Measurements from ENCODE around the gene CLK2. TPM values are rescaled to one million over a fixed set of nuclear protein-coding genes. Genes with fewer than 3 reads are reported as not detected.

CLK2 gene
- total RNA-seq, 4 donors from 2014 or later = 21.9 to 35.1 (median 25.6) TPM

GRCh38 chr1:155304558-155305063 lies 31.3 kb upstream of the CLK2 start:
- intact Hi-C loops (cut with DNase I) = no loop called here
- Histone ChIP-seq H3K36me3 (no peaks in the 10 kb centered on the region), H3K4me3 (no peak overlapping the region), H3K4me1 (peaks cover 2 to 15% (median 6%) of the 10 kb centered on the region in 3 donors), H3K27me3 (no peaks in the 10 kb centered on the region), H3K27ac (no peak overlapping the region), H3K9me3 (no peaks in the 10 kb centered on the region)
- 77 to 78% methylated on average over 9 of the region's 11 CpGs for WGBS, 2 donors
- DNase-seq = no peak
- no peak for TF ChIP-seq POLR2A (IDR thresholded peaks at IDR 0.05)
- no peak for TF ChIP-seq CTCF (IDR thresholded peaks at IDR 0.05)

- WGBS, 2 donors = 82 to 92% methylated on average over 5 of the region's 5 CpGs
These were observed 28.1 kb upstream of the CLK2 start, which contains the start of gene PKLR for GRCh38 chr1:155301342-155301841. Gene PKLR (minus strand): TSS chr1:155301438. CDS start chr1:155301395, 43 bp downstream.

GRCh38 chr1:155300553-155301329 lies 27.4 kb upstream of the CLK2 start:
- no peak overlapping the region for H3K4me3 ChIP-seq
- WGBS, 2 donors = 84 to 90% methylated on average over 8 to 9 of the region's 9 CpGs
- intact Hi-C loops (cut with DNase I) = no loop called here
- H3K27me3 ChIP-seq = peaks cover 0 to 19% (median 2%) of the 10 kb centered on the region in 4 donors
- DNase-seq = no peak
- H3K27ac ChIP-seq = no peak overlapping the region
- no peak for TF ChIP-seq CTCF (IDR thresholded peaks at IDR 0.05)
- TF ChIP-seq POLR2A (IDR thresholded peaks at IDR 0.05) = no peak
- H3K4me1 ChIP-seq = peaks cover 0 to 5% (median 3%) of the 10 kb centered on the region in 3 donors
- no peaks in the 10 kb centered on the region for H3K36me3 ChIP-seq
- H3K9me3 ChIP-seq = no peaks in the 10 kb centered on the region

More at GRCh38 chr1:155301342-155301841, 28.1 kb upstream of the CLK2 start, which contains the start of gene PKLR:
- no peaks in the 10 kb centered on the region for H3K4me1 ChIP-seq
- intact Hi-C loops (cut with DNase I) = no loop called here
- no peak within 1 kb of the TSS for H3K27ac ChIP-seq
- peaks cover 0 to 13% (median 0%) of the 10 kb centered on the region in 4 donors for H3K27me3 ChIP-seq
- no peak for DNase-seq
- H3K4me3 ChIP-seq = no peak within 1 kb of the TSS
- no peaks in the 10 kb centered on the region for H3K9me3 ChIP-seq
- no peak for TF ChIP-seq POLR2A (IDR thresholded peaks at IDR 0.05)
- no peak for TF ChIP-seq CTCF (IDR thresholded peaks at IDR 0.05)
- H3K36me3 ChIP-seq = no peaks in the 10 kb centered on the region

GRCh38 chr1:155300024-155300423 lies 26.7 kb upstream of the CLK2 start:
- no peak for DNase-seq
- Histone ChIP-seq H3K27me3 (peaks cover 0 to 26% (median 3%) of the 10 kb centered on the region in 4 donors), H3K4me1 (peaks cover 5 to 12% (median 10%) of the 10 kb centered on the region in 3 donors), H3K36me3 (no peaks in the 10 kb centered on the region), H3K9me3 (no peaks in the 10 kb centered on the region), H3K27ac (no peak overlapping the region), H3K4me3 (no peak overlapping the region)
- TF ChIP-seq CTCF (IDR thresholded peaks at IDR 0.05) = no peak
- no peak for TF ChIP-seq POLR2A (IDR thresholded peaks at IDR 0.05)
- WGBS, 2 donors = 81 to 91% methylated on average over 8 of the region's 8 CpGs
- intact Hi-C loops (cut with DNase I) = no loop called here

- no peak overlapping the region for H3K4me3 ChIP-seq
- TF ChIP-seq POLR2A (IDR thresholded peaks at IDR 0.05) = no peak
- no peak for TF ChIP-seq CTCF (IDR thresholded peaks at IDR 0.05)
- H3K27ac ChIP-seq = no peak overlapping the region
- no peaks in the 10 kb centered on the region for H3K9me3 ChIP-seq
- no peak for DNase-seq
- H3K4me1 ChIP-seq = peaks cover 7 to 17% (median 11%) of the 10 kb centered on the region in 3 donors
- peaks cover 5 to 50% (median 5%) of the 10 kb centered on the region in 4 donors for H3K27me3 ChIP-seq
- intact Hi-C loops (cut with DNase I) = no loop called here
- no peaks in the 10 kb centered on the region for H3K36me3 ChIP-seq
- WGBS, 2 donors = 77 to 85% methylated on average over 7 of the region's 7 CpGs
These were observed 24.1 kb upstream of the CLK2 start for GRCh38 chr1:155297384-155297783.
